HG02970 (cell line): ENCODE measurements around the gene ZFAND6.

Experiments
- ATAC-seq: cut with Tn5 transposase; IDR thresholded peaks from one replicate; pipeline ENCODE4 v1.9.1; 2021; ENCODE audit warnings: mild to moderate bottlenecking, moderate library complexity, moderate number of reproducible peaks; ENCODE audit not compliant: unreplicated experiment, low FRiP score

Gene ZFAND6

DNA sequence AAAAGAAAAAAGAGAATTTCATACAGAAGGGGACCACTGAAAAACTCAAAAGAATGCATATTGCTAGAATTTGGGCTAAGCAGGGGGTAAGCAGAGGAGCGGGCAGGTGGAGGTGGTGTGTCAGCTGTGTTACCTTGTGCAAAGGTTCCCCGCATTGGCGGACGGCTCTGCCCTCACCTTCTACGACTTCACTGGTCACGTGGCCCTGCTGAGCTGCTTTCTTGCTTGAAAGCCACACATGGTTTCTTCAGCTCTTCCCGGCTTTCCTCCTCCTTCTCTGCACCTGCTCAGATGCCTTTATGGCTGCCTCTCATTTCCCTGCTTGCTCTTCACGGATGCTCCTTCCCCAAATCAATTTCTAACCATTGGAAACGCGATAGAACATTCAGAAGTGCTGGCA, 123.8 kb downstream of the ZFAND6 start:
- ATAC-seq = no peak

- ATAC-seq = no peak
Measured at GRCh38 chr15:80183886-80184285, 124.4 kb downstream of the ZFAND6 start.

DNA sequence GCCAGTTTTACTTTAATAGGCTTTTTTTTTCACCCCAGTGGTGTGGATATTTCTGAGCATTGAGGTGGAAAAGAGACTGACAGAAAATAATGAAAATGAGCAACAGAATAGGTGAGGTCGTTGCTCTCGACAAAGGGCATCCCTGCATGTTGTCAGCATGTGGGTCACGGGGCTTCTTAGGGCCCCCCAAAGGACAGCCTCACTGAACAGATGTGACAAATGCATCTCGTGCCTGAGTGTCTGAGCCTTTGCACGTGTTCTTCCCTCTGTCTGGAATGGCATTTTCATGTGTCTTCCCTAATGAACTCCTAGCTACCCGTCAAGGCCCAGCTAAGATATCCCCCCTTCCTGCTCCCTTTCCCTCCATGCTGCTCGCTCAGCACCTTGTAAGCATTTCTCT, 125.1 kb downstream of the ZFAND6 start:
- ATAC-seq = no peak

- ATAC-seq = no peak
Measured at GRCh38 chr15:80185152-80185551, 125.7 kb downstream of the ZFAND6 start.

DNA sequence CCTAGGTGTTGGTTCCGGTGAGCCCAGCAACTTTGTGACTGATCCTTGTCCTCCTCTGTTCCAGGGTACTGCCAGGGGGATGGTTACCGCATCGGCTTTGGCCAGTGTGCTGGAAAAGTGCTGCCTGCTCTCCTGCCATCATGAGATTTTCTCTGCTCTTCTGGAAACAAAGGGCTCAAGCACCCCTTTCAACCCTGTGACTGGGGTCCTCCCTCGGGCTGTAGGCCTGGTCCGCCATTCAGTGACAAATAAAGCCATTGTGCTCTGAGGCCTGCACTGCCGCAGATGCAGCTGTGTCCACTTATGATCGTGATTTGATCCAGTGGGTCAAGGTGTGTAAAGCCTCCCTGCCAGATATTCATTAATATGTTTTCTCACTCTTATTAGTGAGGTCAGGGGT, 126.6 kb downstream of the ZFAND6 start:
- ATAC-seq = no peak

DNA sequence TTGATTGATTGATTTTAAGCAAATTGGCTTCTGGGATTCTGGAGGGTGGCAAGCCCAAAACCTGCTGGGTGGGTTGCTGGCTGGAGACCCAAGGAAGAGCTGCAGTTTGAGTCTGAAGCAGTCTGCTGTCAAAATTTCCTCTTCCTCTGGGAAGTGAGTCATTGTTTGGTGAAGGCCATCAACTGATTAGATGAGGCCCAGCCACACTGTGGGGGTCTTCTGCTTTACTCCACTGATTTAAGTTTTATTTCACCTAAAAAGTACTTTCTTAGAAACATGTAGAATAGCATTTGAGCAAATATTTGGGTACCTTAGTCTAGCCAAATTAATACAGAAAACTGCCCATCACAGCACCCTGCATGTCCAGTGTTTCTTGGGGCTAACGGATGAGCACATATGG, 127.1 kb downstream of the ZFAND6 start:
- ATAC-seq = no peak
